ENCODE measurements around the gene FUCA1.

Gene FUCA1

DNA sequence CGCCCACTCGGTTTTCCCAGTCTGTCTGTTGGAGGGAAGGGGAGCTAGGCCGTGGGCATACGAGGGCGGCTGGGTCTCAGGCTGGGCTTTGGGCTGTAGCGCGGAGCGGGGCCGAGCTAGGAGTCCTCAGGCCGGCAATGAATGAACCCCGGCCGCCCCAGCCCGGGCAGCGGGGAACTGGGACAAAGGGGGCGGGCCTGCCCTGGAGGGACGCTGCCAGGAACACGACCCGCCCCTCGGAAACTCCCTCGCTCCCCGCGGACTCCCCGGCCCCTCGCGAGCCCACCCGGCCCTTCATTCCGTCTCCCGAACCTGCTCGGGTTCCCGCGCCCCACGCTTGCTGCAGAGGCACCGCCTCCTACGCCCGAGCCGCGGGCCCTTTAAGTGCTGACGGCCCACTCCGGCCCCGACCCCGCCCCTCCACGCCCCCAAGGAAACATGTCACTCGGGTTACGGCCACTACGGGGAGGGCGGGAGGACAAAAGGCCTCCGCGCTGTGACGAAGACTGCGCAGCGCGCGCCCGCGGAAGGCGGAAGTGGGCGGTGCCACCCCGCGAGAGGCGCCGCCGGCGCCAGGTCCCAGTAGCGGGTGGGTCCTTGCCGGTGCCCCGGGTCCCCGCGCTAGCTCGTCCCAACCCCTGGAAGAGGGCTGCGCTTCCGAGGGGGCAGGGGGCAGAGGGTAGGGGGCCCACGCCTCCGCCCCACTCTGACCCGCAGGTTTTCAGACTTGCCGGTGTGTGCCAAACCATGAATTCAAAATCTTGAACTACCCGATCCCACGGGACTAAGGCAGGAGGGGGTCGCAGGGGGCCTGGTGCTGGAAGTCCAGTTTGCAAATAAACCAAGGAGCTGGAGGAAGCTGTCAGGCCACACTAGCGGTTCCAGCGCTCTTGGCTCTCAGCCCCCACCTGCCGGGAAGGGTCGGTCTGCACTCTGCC, 67.4 kb downstream of the FUCA1 start, which contains the start of gene GALE:
Gene GALE (minus strand): TSS at position 355 of the 938 bp plus-strand sequence. CDS start 1,747 bp downstream, outside the sequence.
- H3F3A ChIP-seq (ENCODE audit: control insufficient read depth, insufficient read depth): no peaks in the 10 kb centered on the region
- H3K9me2 ChIP-seq (replicated peaks; ENCODE audit: control insufficient read depth, low read length): no peaks in the 10 kb centered on the region
- no peaks in the 10 kb centered on the region for H3K9me3 ChIP-seq (ENCODE audit: control insufficient read depth, insufficient read depth, low read length)
- H3K36me3 ChIP-seq (ENCODE audit: control insufficient read depth, low read length): peaks cover 23% of the 10 kb centered on the region
- TF ChIP-seq, protein P1, sequence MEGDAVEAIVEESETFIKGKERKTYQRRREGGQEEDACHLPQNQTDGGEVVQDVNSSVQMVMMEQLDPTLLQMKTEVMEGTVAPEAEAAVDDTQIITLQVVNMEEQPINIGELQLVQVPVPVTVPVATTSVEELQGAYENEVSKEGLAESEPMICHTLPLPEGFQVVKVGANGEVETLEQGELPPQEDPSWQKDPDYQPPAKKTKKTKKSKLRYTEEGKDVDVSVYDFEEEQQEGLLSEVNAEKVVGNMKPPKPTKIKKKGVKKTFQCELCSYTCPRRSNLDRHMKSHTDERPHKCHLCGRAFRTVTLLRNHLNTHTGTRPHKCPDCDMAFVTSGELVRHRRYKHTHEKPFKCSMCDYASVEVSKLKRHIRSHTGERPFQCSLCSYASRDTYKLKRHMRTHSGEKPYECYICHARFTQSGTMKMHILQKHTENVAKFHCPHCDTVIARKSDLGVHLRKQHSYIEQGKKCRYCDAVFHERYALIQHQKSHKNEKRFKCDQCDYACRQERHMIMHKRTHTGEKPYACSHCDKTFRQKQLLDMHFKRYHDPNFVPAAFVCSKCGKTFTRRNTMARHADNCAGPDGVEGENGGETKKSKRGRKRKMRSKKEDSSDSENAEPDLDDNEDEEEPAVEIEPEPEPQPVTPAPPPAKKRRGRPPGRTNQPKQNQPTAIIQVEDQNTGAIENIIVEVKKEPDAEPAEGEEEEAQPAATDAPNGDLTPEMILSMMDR (IDR thresholded peaks at IDR 0.05; ENCODE audit: low read depth, low read length, poor library complexity, severe bottlenecking): no peak
- no peak for TF ChIP-seq EZH2phosphoT487 (IDR thresholded peaks at IDR 0.05; ENCODE audit: borderline replicate concordance, low read length)
- H3K79me2 ChIP-seq (ENCODE audit: control insufficient read depth, low read length): peaks cover 9% of the 10 kb centered on the region
- H4K20me1 ChIP-seq (ENCODE audit: control insufficient read depth, insufficient read depth, low read depth, low read length): no peaks in the 10 kb centered on the region
- peak within 1 kb of the TSS; percentile 35 for H3K27ac ChIP-seq (ENCODE audit: low read depth, low read length)
- H3K27me3 ChIP-seq (ENCODE audit: control insufficient read depth, low read length): no peaks in the 10 kb centered on the region
- peaks cover 17% of the 10 kb centered on the region for H3K4me1 ChIP-seq (ENCODE audit: control insufficient read depth, low read length)
- peak within 1 kb of the TSS; percentile 94 for H3K4me3 ChIP-seq (ENCODE audit: low read length)
- H3K4me2 ChIP-seq (ENCODE audit: low read length): peak within 1 kb of the TSS; percentile 98

DNA sequence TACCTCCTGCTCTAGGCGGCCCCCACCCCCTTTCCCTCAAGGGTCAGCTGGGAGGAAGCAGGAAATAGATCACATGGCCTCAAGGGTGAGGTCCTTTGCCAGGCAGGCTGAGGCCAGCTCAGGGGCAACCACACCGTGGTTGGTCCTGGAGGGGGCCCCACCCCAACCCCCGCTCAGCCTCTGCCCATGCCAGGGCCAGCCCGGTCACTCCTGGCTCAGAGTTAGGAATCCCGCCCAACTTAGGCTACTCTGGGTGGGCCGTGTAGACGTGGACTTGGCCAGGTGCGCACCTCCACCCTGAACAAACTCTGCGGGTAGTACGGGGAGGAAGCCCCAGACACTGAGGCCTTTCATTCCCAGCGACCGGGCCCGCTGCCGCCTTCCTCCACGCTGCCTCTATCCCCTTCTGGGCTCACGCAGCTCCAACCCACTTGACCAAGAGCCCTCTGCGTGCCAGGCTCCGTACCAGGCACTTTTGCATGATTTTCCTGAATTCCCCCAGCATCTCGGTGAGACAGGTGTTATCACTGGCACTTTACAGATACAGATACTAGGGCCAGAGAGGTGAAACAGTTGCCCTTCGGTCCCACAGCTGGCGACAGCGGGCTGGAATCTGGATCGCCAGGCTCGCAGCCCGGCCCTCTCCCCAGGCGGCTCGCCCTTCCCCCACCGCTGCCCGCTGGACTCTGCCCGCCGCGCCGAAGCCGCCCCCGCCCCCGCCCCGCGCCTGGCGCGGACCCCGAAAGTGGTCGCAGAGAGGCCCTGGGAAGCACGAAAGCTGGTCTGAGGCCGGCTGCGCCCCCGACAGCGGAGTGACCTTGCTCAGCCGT, 68.3 kb downstream of the FUCA1 start:
- Histone ChIP-seq H3F3A (ENCODE audit: control insufficient read depth, insufficient read depth) (no peaks in the 10 kb centered on the region), H3K4me2 (ENCODE audit: low read length) (peak overlapping the region; percentile 98), H3K36me3 (ENCODE audit: control insufficient read depth, low read length) (peaks cover 27% of the 10 kb centered on the region), H3K79me2 (ENCODE audit: control insufficient read depth, low read length) (peaks cover 9% of the 10 kb centered on the region), H3K27me3 (ENCODE audit: control insufficient read depth, low read length) (no peaks in the 10 kb centered on the region), H4K20me1 (ENCODE audit: control insufficient read depth, insufficient read depth, low read depth, low read length) (no peaks in the 10 kb centered on the region), H3K27ac (ENCODE audit: low read depth, low read length) (0 out of 2 replicates have a peak overlapping the region, but pooled peaks have one; percentile 6), H3K9me2 (replicated peaks; ENCODE audit: control insufficient read depth, low read length) (no peaks in the 10 kb centered on the region), H3K9me3 (ENCODE audit: control insufficient read depth, insufficient read depth, low read length) (no peaks in the 10 kb centered on the region), H3K4me1 (ENCODE audit: control insufficient read depth, low read length) (peaks cover 17% of the 10 kb centered on the region), H3K4me3 (ENCODE audit: low read length) (peak overlapping the region; percentile 94)
- TF ChIP-seq EZH2phosphoT487 (IDR thresholded peaks at IDR 0.05; ENCODE audit: borderline replicate concordance, low read length): no peak
- TF ChIP-seq, protein P1 (IDR thresholded peaks at IDR 0.05; ENCODE audit: low read depth, low read length, poor library complexity, severe bottlenecking): no peak

DNA sequence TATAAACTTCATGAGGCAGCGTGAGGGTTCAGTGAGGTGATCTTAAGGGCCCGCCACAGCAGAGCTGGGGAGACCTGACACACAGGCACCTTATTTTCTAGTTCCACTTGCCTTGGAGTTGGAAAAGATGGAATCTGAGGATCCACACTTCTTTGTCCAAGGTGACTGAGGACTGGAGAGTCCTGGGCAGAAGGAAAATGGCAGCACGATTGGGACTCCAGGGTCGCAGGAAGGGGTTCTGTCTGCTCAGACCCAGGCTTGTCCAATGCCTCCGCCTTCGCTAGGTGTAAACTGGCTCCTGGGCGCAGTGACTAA, 68.9 kb downstream of the FUCA1 start:
- H3K79me2 ChIP-seq (ENCODE audit: control insufficient read depth, low read length): peaks cover 9% of the 10 kb centered on the region
- peaks cover 27% of the 10 kb centered on the region for H3K36me3 ChIP-seq (ENCODE audit: control insufficient read depth, low read length)
- peak overlapping the region; percentile 98 for H3K4me2 ChIP-seq (ENCODE audit: low read length)
- H3K27me3 ChIP-seq (ENCODE audit: control insufficient read depth, low read length): no peaks in the 10 kb centered on the region
- no peaks in the 10 kb centered on the region for H3K9me3 ChIP-seq (ENCODE audit: control insufficient read depth, insufficient read depth, low read length)
- TF ChIP-seq EZH2phosphoT487 (IDR thresholded peaks at IDR 0.05; ENCODE audit: borderline replicate concordance, low read length): no peak
- TF ChIP-seq, protein P1 (IDR thresholded peaks at IDR 0.05; ENCODE audit: low read depth, low read length, poor library complexity, severe bottlenecking): no peak
- H3K27ac ChIP-seq (ENCODE audit: low read depth, low read length): 0 out of 2 replicates have a peak overlapping the region, but pooled peaks have one; percentile 6
- H4K20me1 ChIP-seq (ENCODE audit: control insufficient read depth, insufficient read depth, low read depth, low read length): no peaks in the 10 kb centered on the region
- H3K4me1 ChIP-seq (ENCODE audit: control insufficient read depth, low read length): peaks cover 17% of the 10 kb centered on the region
- no peaks in the 10 kb centered on the region for H3K9me2 ChIP-seq (replicated peaks; ENCODE audit: control insufficient read depth, low read length)
- H3F3A ChIP-seq (ENCODE audit: control insufficient read depth, insufficient read depth): no peaks in the 10 kb centered on the region
- peak overlapping the region; percentile 94 for H3K4me3 ChIP-seq (ENCODE audit: low read length)
